ENCODE results near the gene AZGP1.
"Not testable (repeated sequence)": the region's sequence is repeated elsewhere in the genome, so short reads cannot be mapped to it uniquely, and the experiment has no call there.

Gene AZGP1

GRCh38 chr7:99975782-99976521 lies at the start of gene AZGP1:
Gene AZGP1 (minus strand): TSS chr7:99976031. CDS start chr7:99976020, 11 bp downstream.
- no peak for DNase-seq

GRCh38 chr7:100024020-100024619 lies 48.3 kb upstream of the AZGP1 start:
- no peak for DNase-seq

GRCh38 chr7:100023526-100023925 lies 47.7 kb upstream of the AZGP1 start:
- no peak for DNase-seq

- DNase-seq = no peak
Measured at GRCh38 chr7:100022621-100023020, 46.8 kb upstream of the AZGP1 start.

- DNase-seq = no peak
Measured at GRCh38 chr7:100021297-100021696, 45.5 kb upstream of the AZGP1 start.

- DNase-seq = no peak
Measured at GRCh38 chr7:100019908-100020307, 44.1 kb upstream of the AZGP1 start.

GRCh38 chr7:100017875-100018274 lies 42.0 kb upstream of the AZGP1 start:
- DNase-seq = no peak

- no peak for DNase-seq
Measured at GRCh38 chr7:100017300-100017699, 41.5 kb upstream of the AZGP1 start.

- DNase-seq = no peak
Measured at GRCh38 chr7:100016215-100016901, 40.5 kb upstream of the AZGP1 start.

- peak; percentile 90 for DNase-seq
Measured at GRCh38 chr7:100015232-100016214, 39.7 kb upstream of the AZGP1 start, which contains the start of gene ZKSCAN1. Gene ZKSCAN1 (plus strand): TSS chr7:100015596. CDS start chr7:100023507, 7,911 bp downstream.

- no peak for DNase-seq
Measured at GRCh38 chr7:100013328-100013676, 37.5 kb upstream of the AZGP1 start.

GRCh38 chr7:100012385-100013327 lies 36.8 kb upstream of the AZGP1 start:
- DNase-seq = not testable (repeated sequence)

GRCh38 chr7:100011516-100011915 lies 35.7 kb upstream of the AZGP1 start:
- DNase-seq = no peak

- no peak for DNase-seq
Measured at GRCh38 chr7:100010901-100011300, 35.1 kb upstream of the AZGP1 start.

GRCh38 chr7:100009952-100010351 lies 34.1 kb upstream of the AZGP1 start:
- not testable (repeated sequence) for DNase-seq

GRCh38 chr7:100008525-100008924 lies 32.7 kb upstream of the AZGP1 start:
- DNase-seq = no peak

- no peak for DNase-seq
Measured at GRCh38 chr7:100007887-100008286, 32.1 kb upstream of the AZGP1 start.

- DNase-seq = no peak
Measured at GRCh38 chr7:100003711-100004661, 28.2 kb upstream of the AZGP1 start.

- DNase-seq = no peak
Measured at GRCh38 chr7:100000239-100000638, 24.4 kb upstream of the AZGP1 start.

- peak; percentile 83 for DNase-seq
Measured at GRCh38 chr7:99997545-99998137, 21.8 kb upstream of the AZGP1 start.
